GM18502 (cell line): ENCODE measurements around the gene NCKIPSD.

Source experiments
- ATAC-seq: cut with Tn5 transposase; IDR thresholded peaks from one replicate; pipeline ENCODE4 v1.9.1; 2021; ENCODE audit warnings: mild to moderate bottlenecking; ENCODE audit not compliant: unreplicated experiment, poor library complexity

The NCKIPSD gene

DNA sequence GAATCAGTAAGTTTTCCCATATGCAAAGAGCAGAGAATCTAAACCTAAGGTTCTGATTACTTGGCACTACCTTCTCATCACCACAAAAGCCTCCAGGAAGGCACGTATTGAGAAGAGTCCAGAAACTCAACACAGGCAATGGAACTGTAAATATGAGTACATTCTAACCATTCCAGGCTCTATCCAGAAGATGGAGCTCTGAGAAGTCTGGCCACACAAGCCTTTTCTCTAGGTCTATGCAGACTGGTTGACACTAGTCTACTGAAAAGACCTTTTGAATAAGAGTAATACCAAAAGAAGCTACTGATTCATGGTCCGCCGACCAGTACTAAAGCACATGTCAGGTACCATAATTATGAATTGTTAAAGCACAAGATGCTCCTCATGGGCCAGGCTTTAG lies 12.2 kb upstream of the NCKIPSD start:
- no peak for ATAC-seq

DNA sequence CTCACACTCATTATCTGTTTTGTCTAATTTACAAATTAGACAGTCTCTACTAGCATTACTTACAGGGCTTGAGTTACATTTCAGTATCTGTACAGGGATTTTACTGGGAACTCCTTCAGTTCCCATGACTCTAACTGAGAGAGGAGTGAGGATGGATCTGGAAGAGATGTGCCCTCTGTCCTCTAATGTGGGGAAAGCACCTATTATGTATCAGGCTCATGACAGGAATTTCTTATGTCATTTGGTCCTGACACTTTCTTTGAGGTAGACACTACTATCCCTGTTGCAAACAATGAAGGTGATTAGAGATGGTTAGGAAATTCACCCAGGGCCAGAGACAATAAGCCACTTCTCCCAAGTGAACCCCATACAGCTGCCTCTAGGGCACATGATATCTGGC lies 10.9 kb upstream of the NCKIPSD start:
- ATAC-seq: no peak

DNA sequence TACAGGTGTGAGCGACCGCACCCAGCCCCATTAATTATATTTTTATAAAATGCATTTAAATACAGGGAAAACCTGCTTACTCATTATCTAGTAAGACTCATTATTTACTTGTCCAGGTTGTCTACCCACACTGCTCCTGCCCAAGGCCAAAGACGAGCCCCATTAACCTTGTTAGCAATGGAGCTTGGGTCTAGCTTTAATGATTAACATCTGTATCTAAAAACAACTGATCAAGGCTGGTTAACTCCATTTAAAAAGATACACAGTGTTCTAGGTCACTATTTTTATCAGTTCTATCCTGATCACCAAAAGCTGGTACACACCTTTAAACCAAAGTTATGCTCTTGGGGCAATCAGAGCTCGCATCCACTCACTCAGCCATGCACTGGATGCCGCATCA lies 10.4 kb upstream of the NCKIPSD start:
- ATAC-seq: no peak

DNA sequence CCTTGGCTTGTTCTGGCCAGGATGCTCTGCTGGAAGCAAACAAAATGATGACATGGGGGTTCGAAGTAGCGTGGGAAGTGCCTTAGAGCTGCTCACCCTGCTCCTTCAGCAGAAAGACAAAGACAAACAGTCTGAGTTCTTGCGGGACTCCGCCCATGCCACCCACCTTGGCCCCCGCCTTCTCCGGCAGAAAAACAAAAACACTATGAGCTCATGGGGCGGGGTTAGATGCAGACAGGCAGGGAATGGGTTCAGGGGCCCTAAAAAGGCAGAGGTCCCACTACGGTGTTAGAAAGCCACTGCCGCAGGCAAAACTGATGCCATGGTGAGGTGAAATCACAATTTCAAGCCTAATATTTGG lies 9.7 kb upstream of the NCKIPSD start:
- ATAC-seq: no peak

- no peak for ATAC-seq
Measured at GRCh38 chr3:48694610-48695392, 9.1 kb upstream of the NCKIPSD start.

DNA sequence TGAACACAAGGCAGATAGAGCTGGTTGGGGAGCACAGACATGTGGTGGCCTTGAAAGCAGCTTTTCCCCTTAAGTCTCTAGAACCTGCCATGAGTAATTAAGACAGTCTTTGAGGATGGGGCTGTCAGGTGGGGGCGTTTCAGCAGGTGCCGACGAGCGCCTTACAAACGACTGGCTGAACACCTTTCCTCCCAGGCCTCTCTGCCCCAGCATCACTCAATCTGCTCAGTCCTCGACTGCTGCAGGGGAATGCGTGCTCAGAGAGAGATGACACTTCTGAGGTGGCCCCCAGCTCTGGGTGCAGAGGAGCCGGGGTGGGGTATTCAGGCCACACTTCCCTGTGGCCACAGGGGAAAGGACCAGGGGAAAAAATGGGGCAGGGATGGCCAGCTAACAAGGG lies 8.1 kb upstream of the NCKIPSD start:
- no peak for ATAC-seq

- no peak for ATAC-seq
Measured at GRCh38 chr3:48692551-48692950, 6.8 kb upstream of the NCKIPSD start.

DNA sequence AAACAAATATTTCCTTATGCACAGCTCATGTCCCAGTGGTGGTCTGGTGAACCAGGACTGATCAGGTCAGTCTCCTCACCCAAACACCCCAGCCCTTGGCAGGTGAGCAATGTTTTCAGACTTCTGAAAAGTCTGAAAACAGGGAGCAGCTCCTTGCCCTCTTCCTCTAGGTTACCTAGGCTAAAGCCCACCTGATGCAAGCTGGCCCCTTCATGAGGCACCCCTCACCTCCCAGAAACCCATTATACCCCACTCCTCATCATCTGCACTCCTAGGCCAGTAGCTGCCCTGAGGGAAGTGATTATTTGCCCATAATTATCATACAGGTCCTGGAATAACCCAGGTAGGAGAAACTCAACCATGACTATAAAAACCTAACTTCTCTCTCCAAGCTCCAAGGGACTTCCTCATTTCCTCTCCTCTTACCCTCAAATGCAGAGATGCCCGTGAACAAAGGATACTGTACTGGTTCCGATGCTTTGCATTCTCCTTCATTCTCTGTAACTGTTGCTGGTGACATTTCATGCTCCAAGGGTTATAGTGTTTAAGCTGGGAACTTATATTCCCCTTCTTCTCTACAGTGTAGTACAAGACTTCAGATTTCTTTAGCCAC lies 5.2 kb upstream of the NCKIPSD start:
- no peak for ATAC-seq

DNA sequence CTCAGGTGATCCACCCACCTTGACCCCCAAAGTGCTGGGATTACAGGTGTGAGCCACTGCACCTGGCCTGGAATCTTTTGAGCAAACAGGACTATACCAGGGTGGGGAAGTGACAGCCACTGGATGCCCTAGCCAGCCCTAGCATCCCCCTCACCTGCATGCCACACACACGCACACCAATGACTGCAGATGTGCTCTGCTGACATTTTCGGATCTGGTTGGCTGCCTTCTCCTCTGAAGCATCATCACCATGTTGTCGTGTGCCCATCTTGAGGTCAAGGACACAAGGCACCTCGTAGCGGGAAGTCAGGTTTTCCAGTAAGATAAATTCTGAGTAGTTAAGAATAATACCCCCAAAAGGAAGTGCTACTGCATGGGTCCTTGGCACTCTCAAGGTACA lies 3.7 kb upstream of the NCKIPSD start:
- ATAC-seq: no peak

GRCh38 chr3:48688737-48689075 lies 3.0 kb upstream of the NCKIPSD start:
- no peak for ATAC-seq

- no peak for ATAC-seq
Measured at GRCh38 chr3:48688032-48688736, 2.5 kb upstream of the NCKIPSD start.

DNA sequence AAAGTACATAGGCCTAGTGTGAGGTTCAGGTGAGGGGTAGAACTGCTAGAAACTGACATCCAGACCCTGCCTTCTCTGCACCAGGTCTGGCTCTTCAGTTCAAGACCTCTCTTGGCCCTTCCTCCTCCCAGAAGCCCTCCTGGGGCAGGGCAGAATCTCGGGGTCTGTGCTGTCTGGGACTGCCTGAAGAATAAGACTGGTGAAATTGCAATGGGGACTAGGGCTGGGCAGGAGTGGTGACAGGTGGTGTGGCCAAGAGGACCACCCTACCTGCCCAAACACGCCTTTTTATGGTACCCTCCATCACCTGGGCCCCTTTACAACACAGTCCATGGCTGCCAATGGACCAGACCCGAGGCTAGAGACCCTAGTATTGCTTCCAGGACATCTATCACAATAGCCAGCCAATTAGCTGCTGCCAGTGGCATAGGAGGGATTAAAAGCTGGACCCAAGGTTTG lies 1.5 kb upstream of the NCKIPSD start:
- no peak for ATAC-seq

DNA sequence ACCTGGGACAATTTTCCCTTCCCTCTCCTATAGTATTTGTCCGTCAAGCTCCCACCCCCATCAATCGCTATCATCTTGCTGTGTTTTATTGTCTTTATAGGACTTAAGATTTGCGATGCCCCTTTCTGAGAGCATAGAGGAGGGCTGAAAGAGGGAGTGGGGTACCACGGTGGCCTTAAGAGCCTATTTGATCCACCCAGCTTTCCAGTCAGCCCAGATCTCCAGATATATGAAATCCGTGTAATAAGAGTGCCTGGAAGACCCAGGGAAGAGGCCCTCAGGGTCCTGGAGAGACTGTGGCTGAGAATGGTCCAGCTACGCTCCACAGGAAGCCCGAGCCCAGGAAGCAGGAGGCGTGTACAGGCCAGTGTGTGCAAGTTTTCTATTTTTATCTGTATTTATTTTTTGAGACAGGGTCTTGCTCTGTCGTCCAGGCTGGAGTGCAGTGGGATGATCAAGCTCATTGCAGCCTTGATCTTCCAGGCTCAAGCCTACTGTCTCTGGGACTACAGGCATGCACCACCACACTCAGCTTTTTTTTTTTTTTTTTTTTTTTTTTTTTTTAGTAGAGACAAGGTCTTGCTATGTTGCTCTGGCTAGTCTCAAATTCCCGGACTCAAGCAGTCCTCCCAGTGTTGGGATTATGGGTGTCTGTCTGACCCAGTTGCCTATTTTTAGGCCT lies 964 bp upstream of the NCKIPSD start:
- ATAC-seq: no peak

DNA sequence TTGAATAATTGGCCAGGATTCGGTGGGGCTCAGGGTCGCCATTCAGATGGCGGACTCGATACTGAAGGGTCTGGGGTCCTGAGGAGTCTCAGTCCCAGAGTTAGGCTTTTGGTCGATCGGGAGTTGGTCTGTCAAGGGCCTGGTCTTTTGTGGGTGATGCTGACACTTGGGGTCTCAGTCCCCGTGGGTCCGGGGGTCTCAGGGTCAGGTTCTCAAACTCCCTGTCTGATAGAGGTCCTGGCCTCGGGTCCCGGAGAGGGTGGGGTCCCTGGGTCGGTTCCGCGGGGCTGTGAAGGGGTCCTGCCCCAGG lies 467 bp downstream of the NCKIPSD start:
- no peak for ATAC-seq

DNA sequence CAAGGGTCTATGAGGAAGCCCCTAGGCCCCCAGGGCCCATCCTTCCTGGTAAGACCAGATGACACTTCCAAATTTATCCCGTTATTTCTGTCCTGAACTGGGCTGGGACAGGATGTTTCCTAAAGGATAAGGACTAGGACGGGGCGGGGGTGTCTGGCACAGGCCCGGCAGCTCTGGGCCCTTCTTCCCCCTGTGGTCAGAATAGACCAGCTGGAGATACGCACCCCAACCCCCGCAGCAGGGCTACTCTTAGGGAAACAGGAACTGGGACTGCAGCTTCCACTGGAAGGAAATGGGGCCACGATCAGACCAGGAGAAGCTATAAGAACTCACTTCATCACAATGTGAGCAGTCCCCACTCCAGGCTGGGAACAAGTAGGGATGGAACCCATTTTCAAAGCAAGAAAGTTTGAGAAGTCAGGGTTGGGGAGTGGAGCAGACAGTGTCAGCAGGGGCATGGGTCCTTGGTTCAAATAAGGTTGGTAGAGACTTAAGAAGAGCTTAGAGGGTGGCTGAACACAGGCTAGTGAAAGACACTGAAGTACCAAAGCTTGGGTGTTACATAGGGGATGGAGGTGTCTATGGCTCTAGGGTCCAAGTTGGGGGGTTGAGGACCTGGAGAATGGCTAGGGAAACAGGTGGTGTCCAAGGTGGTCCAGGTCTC lies 1.1 kb downstream of the NCKIPSD start:
- no peak for ATAC-seq

DNA sequence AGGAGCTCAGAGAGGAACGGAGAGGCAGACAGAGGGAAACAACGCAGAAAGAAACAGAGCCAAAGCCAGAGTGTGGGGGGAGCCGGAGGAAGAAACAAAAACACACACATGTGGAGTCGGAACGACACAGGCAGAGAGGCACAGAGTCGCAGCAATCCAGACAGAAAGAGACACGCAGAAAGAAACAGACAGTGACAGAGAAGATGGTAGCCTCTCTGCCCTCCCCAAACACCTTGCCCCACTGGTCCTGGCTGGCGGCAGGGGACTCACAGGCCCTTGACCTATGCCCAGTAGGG lies 1.7 kb downstream of the NCKIPSD start:
- no peak for ATAC-seq

DNA sequence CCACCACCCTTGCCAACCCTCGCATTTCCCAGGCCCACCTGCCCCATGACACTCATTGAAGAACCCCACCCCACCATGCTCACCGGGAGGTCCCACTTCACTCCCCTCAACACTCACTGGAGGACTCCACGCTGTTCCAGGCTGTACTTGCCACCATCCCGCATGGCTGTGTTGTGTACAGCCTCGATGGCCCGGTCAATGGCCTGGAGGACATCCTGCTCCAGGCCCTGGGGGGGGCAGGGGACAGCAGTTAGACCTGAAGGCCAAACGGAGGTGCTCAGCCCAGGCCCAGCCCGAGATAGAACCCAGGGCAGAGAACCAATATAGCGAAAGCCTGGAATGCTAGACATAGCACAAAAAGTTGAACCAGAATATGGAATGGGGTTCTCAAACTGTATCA lies 2.9 kb downstream of the NCKIPSD start:
- ATAC-seq: no peak

- no peak for ATAC-seq
Measured at GRCh38 chr3:48681974-48682610, 3.6 kb downstream of the NCKIPSD start.

- no peak for ATAC-seq
Measured at GRCh38 chr3:48681541-48681880, 4.2 kb downstream of the NCKIPSD start.

- no peak for ATAC-seq
Measured at GRCh38 chr3:48680811-48681540, 4.7 kb downstream of the NCKIPSD start.
